Naive thymus-derived CD4-positive, alpha-beta T cell (primary cell): ENCODE results near the gene IGF2BP1. TPM values are rescaled to one million over a fixed set of nuclear protein-coding genes. Genes with fewer than 3 reads are reported as not detected.
"Not testable (repeated sequence)": the region's sequence is repeated elsewhere in the genome, so short reads cannot be mapped to it uniquely, and the experiment has no call there.

Experiments
- ATAC-seq: fragments of 150-1000 bp; cut with Tn5 transposase; 2 replicates; pipeline ENCODE4 v1.10.0; 2021; ENCODE audit warnings: mild to moderate bottlenecking, moderate library complexity
- CTCF ChIA-PET: fragments of 350-600 bp; sonication (Branson Sonifier 250); formaldehyde crosslinking; loops from one replicate; lab custom pipeline; 2021; ENCODE audit warnings: antibody characterized with exemption; lab: Charles Lee
- POLR2A ChIA-PET: fragments of 350-600 bp; sonication (Branson Sonifier 250); formaldehyde crosslinking; loops from one replicate; lab custom pipeline; 2021; ENCODE audit warnings: antibody characterized with exemption, inconsistent platforms; lab: Charles Lee
- DNase-seq, 9 donors: peaks; one replicate each; pipeline versions ENCODE4 v3.0.0 to v3.0.0-alpha.2; 2020 to 2022; ENCODE audit warnings: mixed read lengths in 1 of 9
- H3K27ac ChIP-seq: one replicate; pipeline ENCODE4 v1.7.0; 2013; ENCODE audit warnings: mild to moderate bottlenecking, low read depth, low read length, moderate library complexity
- H3K27me3 ChIP-seq, 2 donors: one replicate each; pipeline ENCODE4 v1.7.0; 2013; ENCODE audit warnings: low read length in 2 of 2, mild to moderate bottlenecking in 2 of 2, moderate library complexity in 2 of 2; ENCODE audit not compliant: control insufficient read depth in 2 of 2, insufficient read depth in 2 of 2
- H3K36me3 ChIP-seq, 3 experiments: 1 replicate in 2 of 3; 2 replicates in 1 of 3; pipeline ENCODE4 v1.7.0; 2013; ENCODE audit warnings: low read length in 3 of 3, mild to moderate bottlenecking in 3 of 3, moderate library complexity in 1 of 3; ENCODE audit not compliant: insufficient read depth in 3 of 3, control insufficient read depth in 2 of 3
- H3K4me1 ChIP-seq, 2 donors: one replicate each; pipeline ENCODE4 v1.7.0; 2013; ENCODE audit warnings: low read length in 2 of 2, mild to moderate bottlenecking in 2 of 2, moderate library complexity in 1 of 2; ENCODE audit not compliant: control insufficient read depth in 2 of 2, insufficient read depth in 2 of 2
- H3K4me3 ChIP-seq: 2 replicates; pipeline ENCODE4 v1.7.0; 2013; ENCODE audit warnings: mild to moderate bottlenecking, low read length
- H3K9me3 ChIP-seq, 3 experiments: 1 replicate in 2 of 3; 2 replicates in 1 of 3; pipeline ENCODE4 v1.7.0; 2013; ENCODE audit warnings: low read length in 3 of 3; ENCODE audit not compliant: control insufficient read depth in 2 of 3
- H3K27ac Mint-ChIP-seq, 9 donors: one replicate each; pipeline ENCODE4 v1.8.0; 2020 to 2022; ENCODE audit warnings: mixed read lengths in 9 of 9, mild to moderate bottlenecking in 8 of 9, moderate library complexity in 5 of 9, inconsistent platforms in 2 of 9
- H3K27me3 Mint-ChIP-seq, 5 donors: one replicate each; pipeline ENCODE4 v1.8.0; 2021 to 2022; ENCODE audit warnings: mixed read lengths in 5 of 5, mild to moderate bottlenecking in 1 of 5
- H3K36me3 Mint-ChIP-seq, 5 donors: one replicate each; pipeline ENCODE4 v1.8.0; 2020 to 2022; ENCODE audit warnings: mixed read lengths in 5 of 5, mild to moderate bottlenecking in 3 of 5, inconsistent platforms in 1 of 5
- H3K4me1 Mint-ChIP-seq, 7 donors: one replicate each; pipeline ENCODE4 v1.8.0; 2020 to 2022; ENCODE audit warnings: mixed read lengths in 7 of 7, mild to moderate bottlenecking in 3 of 7, inconsistent platforms in 1 of 7
- H3K4me3 Mint-ChIP-seq, 10 donors: one replicate each; pipeline ENCODE4 v1.8.0; 2020 to 2022; ENCODE audit warnings: mild to moderate bottlenecking in 10 of 10, mixed read lengths in 10 of 10, moderate library complexity in 6 of 10, inconsistent platforms in 2 of 10
- H3K9me3 Mint-ChIP-seq, 11 donors: one replicate each; pipeline ENCODE4 v1.8.0; 2020 to 2022; ENCODE audit warnings: mixed read lengths in 11 of 11, mild to moderate bottlenecking in 4 of 11, inconsistent platforms in 1 of 11, moderate library complexity in 1 of 11
- intact Hi-C, 2 donors: fragments of 100-400 bp; cut with micrococcal nuclease; formaldehyde crosslinking; loops; one replicate each; pipeline ENCODE4 v1.15.1; 2023
- polyA plus RNA-seq, 2 donors: library from polyadenylated mRNA; unstranded; fragments of 300-500 nt; fragmentation: Illumina TruSeq; gene quantifications; one replicate each; pipeline ENCODE4 v1.2.3, GENCODE V29; 2021
- total RNA-seq, 6 experiments: library from RNA in 5 of 6; stranded (reverse) in 5 of 6; gene quantifications; 1 replicate in 5 of 6; 2 replicates in 1 of 6; pipeline ENCODE4 v1.2.3 and lab custom pipeline; 2021 to 2026

The IGF2BP1 gene
- total and polyA plus RNA-seq, 7 experiments from 2014 or later = not detected

- CTCF ChIA-PET = interaction anchor here (0.6 kb wide), 1 partner anchor 363 kb away, joined by 5 read pairs; no protein-coding TSS in a partner anchor
- POLR2A ChIA-PET = no interaction called here
- DNase-seq (peak in 1 of 9 donors; percentile 37), ATAC-seq (peak; percentile 41)
- Histone ChIP-seq H3K9me3 (no peaks in the 10 kb centered on the region), H3K4me1 (no peaks in the 10 kb centered on the region), H3K27ac (no peak overlapping the region), H3K36me3 (no peaks in the 10 kb centered on the region), H3K4me3 (no peak overlapping the region), H3K27me3 (no peaks in the 10 kb centered on the region)
- no peak overlapping the region for H3K4me3 Mint-ChIP-seq
- H3K36me3 Mint-ChIP-seq = no peaks in the 10 kb centered on the region
- peaks cover 0 to 3% (median 0%) of the 10 kb centered on the region in 11 donors for H3K9me3 Mint-ChIP-seq
- H3K27ac Mint-ChIP-seq = no peak overlapping the region
- H3K27me3 Mint-ChIP-seq = peaks cover 0 to 10% (median 9%) of the 10 kb centered on the region in 5 donors
- peaks cover 0 to 7% (median 6%) of the 10 kb centered on the region in 7 donors for H3K4me1 Mint-ChIP-seq
- intact Hi-C loops = loop anchor here in 1 of 2 donors (10.0 kb wide), 1 partner anchor 1011 kb away; no protein-coding TSS in a partner anchor
These were observed 38.5 kb downstream of the IGF2BP1 start for GRCh38 chr17:49035470-49036269.

GRCh38 chr17:49036270-49036626 lies 39.1 kb downstream of the IGF2BP1 start:
- Histone ChIP-seq H3K4me1 (no peaks in the 10 kb centered on the region), H3K36me3 (no peaks in the 10 kb centered on the region), H3K9me3 (no peaks in the 10 kb centered on the region), H3K4me3 (no peak overlapping the region), H3K27me3 (no peaks in the 10 kb centered on the region), H3K27ac (no peak overlapping the region)
- ChIA-PET CTCF (interaction anchor here (0.6 kb wide), 2 partner anchors 22 to 363 kb away, joined by 4 to 5 read pairs; no protein-coding TSS in a partner anchor), POLR2A (no interaction called here)
- H3K27me3 Mint-ChIP-seq = peaks cover 0 to 10% (median 9%) of the 10 kb centered on the region in 5 donors
- ATAC-seq (no peak), DNase-seq (no peak)
- intact Hi-C loops = loop anchor here in 1 of 2 donors (10.0 kb wide), 1 partner anchor 1011 kb away; no protein-coding TSS in a partner anchor
- no peaks in the 10 kb centered on the region for H3K36me3 Mint-ChIP-seq
- H3K4me3 Mint-ChIP-seq = no peak overlapping the region
- H3K27ac Mint-ChIP-seq = no peak overlapping the region
- peaks cover 0 to 3% (median 0%) of the 10 kb centered on the region in 11 donors for H3K9me3 Mint-ChIP-seq
- H3K4me1 Mint-ChIP-seq = peaks cover 0 to 7% (median 6%) of the 10 kb centered on the region in 7 donors

GRCh38 chr17:49038138-49038537 lies 41.0 kb downstream of the IGF2BP1 start:
- intact Hi-C loops = loop anchor here in 1 of 2 donors (10.0 kb wide), 1 partner anchor 1013 kb away; no protein-coding TSS in a partner anchor
- CTCF ChIA-PET = no interaction called here

GRCh38 chr17:49038544-49038943 lies 41.4 kb downstream of the IGF2BP1 start:
- no peaks in the 10 kb centered on the region for H3K36me3 Mint-ChIP-seq
- Histone ChIP-seq H3K36me3 (no peaks in the 10 kb centered on the region), H3K27ac (no peak overlapping the region), H3K4me1 (no peaks in the 10 kb centered on the region), H3K27me3 (no peaks in the 10 kb centered on the region), H3K4me3 (no peak overlapping the region), H3K9me3 (no peaks in the 10 kb centered on the region)
- DNase-seq = no peak
- H3K27ac Mint-ChIP-seq = no peak overlapping the region
- POLR2A ChIA-PET = no interaction called here
- peaks cover 0 to 10% (median 4%) of the 10 kb centered on the region in 5 donors for H3K27me3 Mint-ChIP-seq
- intact Hi-C loops = loop anchor here in 1 of 2 donors (10.0 kb wide), 1 partner anchor 1014 kb away; no protein-coding TSS in a partner anchor
- peaks cover 0 to 3% (median 0%) of the 10 kb centered on the region in 11 donors for H3K9me3 Mint-ChIP-seq
- CTCF ChIA-PET = no interaction called here
- H3K4me3 Mint-ChIP-seq = no peak overlapping the region
- no peaks in the 10 kb centered on the region for H3K4me1 Mint-ChIP-seq
- no peak for ATAC-seq

More at GRCh38 chr17:49038138-49038537, 41.0 kb downstream of the IGF2BP1 start:
- Histone ChIP-seq H3K4me3 (no peak overlapping the region), H3K27ac (no peak overlapping the region), H3K36me3 (no peaks in the 10 kb centered on the region), H3K4me1 (no peaks in the 10 kb centered on the region), H3K27me3 (no peaks in the 10 kb centered on the region), H3K9me3 (no peaks in the 10 kb centered on the region)
- Mint-ChIP-seq H3K36me3 (no peaks in the 10 kb centered on the region), H3K27me3 (peaks cover 0 to 10% (median 4%) of the 10 kb centered on the region in 5 donors), H3K9me3 (peaks cover 0 to 3% (median 0%) of the 10 kb centered on the region in 11 donors), H3K4me1 (no peaks in the 10 kb centered on the region), H3K27ac (no peak overlapping the region), H3K4me3 (no peak overlapping the region)
- POLR2A ChIA-PET = no interaction called here
- DNase-seq (no peak), ATAC-seq (no peak)

GRCh38 chr17:49039518-49039917 lies 42.3 kb downstream of the IGF2BP1 start:
- H3K27me3 Mint-ChIP-seq, H3K36me3 Mint-ChIP-seq, CTCF ChIA-PET, H3K9me3 ChIP-seq, H3K27me3 ChIP-seq, H3K4me1 ChIP-seq, H3K27ac ChIP-seq, H3K27ac Mint-ChIP-seq, H3K36me3 ChIP-seq, POLR2A ChIA-PET, DNase-seq, ATAC-seq, H3K4me1 Mint-ChIP-seq, H3K4me3 Mint-ChIP-seq, H3K4me3 ChIP-seq, H3K9me3 Mint-ChIP-seq: not testable (repeated sequence)
- intact Hi-C loops = loop anchor here in 1 of 2 donors (10.0 kb wide), 1 partner anchor 1015 kb away; no protein-coding TSS in a partner anchor

- intact Hi-C loops = no loop called here
- no peaks in the 10 kb centered on the region for H3K36me3 ChIP-seq
- CTCF ChIA-PET = no interaction called here
- no peak overlapping the region for H3K27ac ChIP-seq
- H3K4me3 ChIP-seq = no peak overlapping the region
- Mint-ChIP-seq H3K27ac (no peak overlapping the region), H3K4me1 (no peaks in the 10 kb centered on the region), H3K27me3 (peaks cover 4 to 13% (median 7%) of the 10 kb centered on the region in 5 donors), H3K4me3 (no peak overlapping the region), H3K9me3 (no peaks in the 10 kb centered on the region), H3K36me3 (no peaks in the 10 kb centered on the region)
- ATAC-seq = no peak
- H3K9me3 ChIP-seq = no peaks in the 10 kb centered on the region
- no peaks in the 10 kb centered on the region for H3K4me1 ChIP-seq
- POLR2A ChIA-PET = no interaction called here
- no peak for DNase-seq
- peaks cover 0 to 4% of the 10 kb centered on the region in 2 donors for H3K27me3 ChIP-seq
These were observed 44.3 kb downstream of the IGF2BP1 start for GRCh38 chr17:49041527-49041926.
